Transverse colon (tissue), 4 donors: ENCODE results near the gene CFAP221. TPM values are rescaled to one million over a fixed set of nuclear protein-coding genes. Genes with fewer than 3 reads are reported as not detected.

Source experiments
- DNase-seq: peaks from one replicate; pipeline ENCODE4 v3.0.0-alpha.2; 2019
- H3K27ac ChIP-seq, 4 donors: fragments of 200-600 bp; sonication (generic); 2 replicates each; pipeline ENCODE4 v1.5.1; 2016 to 2018; ENCODE audit warnings: inconsistent platforms in 4 of 4
- H3K27me3 ChIP-seq: fragments of 200-600 bp; sonication (generic); 2 replicates; pipeline ENCODE4 v1.5.1; 2017; ENCODE audit warnings: inconsistent platforms
- H3K36me3 ChIP-seq, 4 donors: fragments of 200-600 bp; sonication (generic); 2 replicates each; pipeline ENCODE4 v1.5.1; 2017 to 2019; ENCODE audit warnings: inconsistent platforms in 4 of 4
- H3K4me1 ChIP-seq, 4 donors: fragments of 200-600 bp; sonication (generic); 2 replicates each; pipeline ENCODE4 v1.5.1; 2017 to 2020; ENCODE audit warnings: inconsistent platforms in 4 of 4
- H3K4me3 ChIP-seq, 4 donors: fragments of 200-600 bp; sonication (generic); 1 replicate in 1 of 4; 2 replicates in 3 of 4; pipeline versions ENCODE4 v1.5.1 to v1.6.1; 2017 to 2019; ENCODE audit warnings: inconsistent platforms in 4 of 4
- H3K9me3 ChIP-seq, 2 donors: fragments of 200-600 bp; sonication (generic); 2 replicates each; pipeline ENCODE4 v1.5.1; 2017 to 2019; ENCODE audit warnings: inconsistent platforms in 2 of 2
- CTCF ChIP-seq, 5 experiments: fragments of 200-600 bp in 3 of 5; fragments of 450-650 bp in 2 of 5; sonication (generic) in 3 of 5; IDR thresholded peaks; 1 replicate in 2 of 5; 2 replicates in 3 of 5; pipeline ENCODE4 v1.5.1; 2016 to 2017; ENCODE audit warnings: antibody characterized with exemption in 5 of 5, inconsistent platforms in 3 of 5, mild to moderate bottlenecking in 2 of 5, moderate library complexity in 1 of 5
- EP300 ChIP-seq: sonication (generic); formaldehyde crosslinking; IDR thresholded peaks from one replicate; pipeline ENCODE4 v1.6.1; 2017; ENCODE audit warnings: antibody characterized with exemption, low read depth
- POLR2A ChIP-seq: fragments of 450-650 bp; IDR thresholded peaks from one replicate; pipeline ENCODE4 v1.6.1; 2016; ENCODE audit warnings: antibody characterized with exemption, mild to moderate bottlenecking, moderate library complexity
- POLR2AphosphoS5 ChIP-seq, 3 donors: sonication (generic); formaldehyde crosslinking; IDR thresholded peaks; one replicate each; pipeline ENCODE4 v1.6.1; 2016; ENCODE audit warnings: antibody characterized with exemption in 3 of 3
- WGBS, 2 donors: methylation state at CpG; one replicate each; pipeline ENCODE4 v1.1.5; 2018; ENCODE audit warnings: low coverage in 1 of 2; 5-methylcytosine and 5-hydroxymethylcytosine counted together
- in situ Hi-C, 4 donors: fragments of 200-750 bp; cut with MboI; loops; one replicate each; pipeline versions ENCODE4 v1.15.0 to v1.15.1; 2017; ENCODE audit warnings: low sequenced_read_pairs in 3 of 4, low pct_ligation_motif_present in 1 of 4, low pct_unique_long_range_greater_than_20kb in 1 of 4
- intact Hi-C: fragments of 100-400 bp; cut with DNase I; formaldehyde crosslinking; loops from one replicate; pipeline ENCODE4 v1.15.1; 2023; ENCODE audit warnings: low total_unique reads
- total RNA-seq, 4 donors: library from RNA; depleted of rRNA; stranded (reverse); fragments of >200 nt; gene quantifications; one replicate each; pipeline ENCODE4 v1.1.0, GENCODE V29; 2016

Gene CFAP221
- total RNA-seq, 4 donors from 2014 or later: not detected

- Histone ChIP-seq H3K9me3 (no peaks in the 10 kb centered on the region), H3K4me3 (no peak overlapping the region), H3K27me3 (no peaks in the 10 kb centered on the region), H3K36me3 (no peaks in the 10 kb centered on the region), H3K4me1 (no peaks in the 10 kb centered on the region), H3K27ac (no peak overlapping the region)
- TF ChIP-seq EP300: no peak
- no peak for TF ChIP-seq CTCF (IDR thresholded peaks at IDR 0.05)
- no peak for TF ChIP-seq POLR2AphosphoS5 (IDR thresholded peaks at IDR 0.05)
- no peak for TF ChIP-seq POLR2A
- DNase-seq: no peak
- WGBS, 2 donors: 48 to 69% methylated on average over 7 of the region's 7 CpGs
- in situ Hi-C loops: loop anchor here in 1 of 4 donors (25.0 kb wide), 1 partner anchor 248 kb away; no protein-coding TSS in a partner anchor
- intact Hi-C loops: no loop called here
Measured at GRCh38 chr2:119660343-119660658, 116.1 kb downstream of the CFAP221 start.

GRCh38 chr2:119662297-119662696, 118.0 kb downstream of the CFAP221 start:
- H3K9me3 ChIP-seq: no peaks in the 10 kb centered on the region
- H3K4me1 ChIP-seq: no peaks in the 10 kb centered on the region
- WGBS, 2 donors: 80% methylated on average over 3 of the region's 3 CpGs
- H3K36me3 ChIP-seq: no peaks in the 10 kb centered on the region
- intact Hi-C loops: no loop called here
- no peak overlapping the region for H3K27ac ChIP-seq
- in situ Hi-C loops: loop anchor here in 1 of 4 donors (25.0 kb wide), 1 partner anchor 250 kb away; no protein-coding TSS in a partner anchor
- H3K27me3 ChIP-seq: no peaks in the 10 kb centered on the region
- TF ChIP-seq POLR2A (no peak), POLR2AphosphoS5 (IDR thresholded peaks at IDR 0.05) (no peak), EP300 (no peak), CTCF (IDR thresholded peaks at IDR 0.05) (no peak)
- H3K4me3 ChIP-seq: no peak overlapping the region
- no peak for DNase-seq

- intact Hi-C loops: no loop called here
- 55 to 100% methylated on average over 1 to 2 of the region's 2 CpGs for WGBS, 2 donors
- H3K9me3 ChIP-seq: no peaks in the 10 kb centered on the region
- H3K27ac ChIP-seq: no peak overlapping the region
- no peaks in the 10 kb centered on the region for H3K36me3 ChIP-seq
- no peaks in the 10 kb centered on the region for H3K4me1 ChIP-seq
- in situ Hi-C loops: loop anchor here in 1 of 4 donors (25.0 kb wide), 1 partner anchor 256 kb away; no protein-coding TSS in a partner anchor
- DNase-seq: no peak
- no peaks in the 10 kb centered on the region for H3K27me3 ChIP-seq
- no peak overlapping the region for H3K4me3 ChIP-seq
- no peak for TF ChIP-seq EP300
- no peak for TF ChIP-seq POLR2AphosphoS5 (IDR thresholded peaks at IDR 0.05)
- TF ChIP-seq CTCF (IDR thresholded peaks at IDR 0.05): no peak
- TF ChIP-seq POLR2A: no peak
Measured at GRCh38 chr2:119668546-119668945, 124.3 kb downstream of the CFAP221 start.

- H3K27ac ChIP-seq: no peak overlapping the region
- peaks cover 0 to 5% (median 2%) of the 10 kb centered on the region in 4 donors for H3K4me1 ChIP-seq
- H3K27me3 ChIP-seq: no peaks in the 10 kb centered on the region
- intact Hi-C loops (no loop called here), in situ Hi-C loops (loop anchor here in 1 of 4 donors (25.0 kb wide), 1 partner anchor 259 kb away; no protein-coding TSS in a partner anchor)
- no peak for TF ChIP-seq POLR2A
- TF ChIP-seq POLR2AphosphoS5 (IDR thresholded peaks at IDR 0.05): no peak
- TF ChIP-seq EP300: no peak
- TF ChIP-seq CTCF (IDR thresholded peaks at IDR 0.05): no peak
- H3K36me3 ChIP-seq: no peaks in the 10 kb centered on the region
- no peak for DNase-seq
- no peaks in the 10 kb centered on the region for H3K9me3 ChIP-seq
- no peak overlapping the region for H3K4me3 ChIP-seq
- WGBS, 2 donors: 33 to 70% methylated on average over 2 of the region's 2 CpGs
Measured at GRCh38 chr2:119671016-119671415, 126.8 kb downstream of the CFAP221 start.
